ENCODE results near the gene ZNF132.
A peak's percentile ranks its signal among the peaks of the same experiment; 100 is the strongest.

ZNF132 gene

GRCh38 chr19:58386576-58387337 is 53.2 kb downstream of the ZNF132 start, which contains the start of gene RPS5:
Gene RPS5 (plus strand): TSS chr19:58387269. CDS start chr19:58388138, 869 bp downstream.
- TF ChIP-seq, protein P1, sequence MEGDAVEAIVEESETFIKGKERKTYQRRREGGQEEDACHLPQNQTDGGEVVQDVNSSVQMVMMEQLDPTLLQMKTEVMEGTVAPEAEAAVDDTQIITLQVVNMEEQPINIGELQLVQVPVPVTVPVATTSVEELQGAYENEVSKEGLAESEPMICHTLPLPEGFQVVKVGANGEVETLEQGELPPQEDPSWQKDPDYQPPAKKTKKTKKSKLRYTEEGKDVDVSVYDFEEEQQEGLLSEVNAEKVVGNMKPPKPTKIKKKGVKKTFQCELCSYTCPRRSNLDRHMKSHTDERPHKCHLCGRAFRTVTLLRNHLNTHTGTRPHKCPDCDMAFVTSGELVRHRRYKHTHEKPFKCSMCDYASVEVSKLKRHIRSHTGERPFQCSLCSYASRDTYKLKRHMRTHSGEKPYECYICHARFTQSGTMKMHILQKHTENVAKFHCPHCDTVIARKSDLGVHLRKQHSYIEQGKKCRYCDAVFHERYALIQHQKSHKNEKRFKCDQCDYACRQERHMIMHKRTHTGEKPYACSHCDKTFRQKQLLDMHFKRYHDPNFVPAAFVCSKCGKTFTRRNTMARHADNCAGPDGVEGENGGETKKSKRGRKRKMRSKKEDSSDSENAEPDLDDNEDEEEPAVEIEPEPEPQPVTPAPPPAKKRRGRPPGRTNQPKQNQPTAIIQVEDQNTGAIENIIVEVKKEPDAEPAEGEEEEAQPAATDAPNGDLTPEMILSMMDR (IDR thresholded peaks at IDR 0.05; ENCODE audit: extremely low read depth, insufficient read depth, missing control alignments), result no peak
- peak; percentile 99 for DNase-seq (ENCODE audit: low spot score)
- in situ Hi-C loops (cut with MboI; ENCODE audit: low pct_unique_long_range_greater_than_20kb, low sequenced_read_pairs, unreplicated experiment), result no loop called here

DNA sequence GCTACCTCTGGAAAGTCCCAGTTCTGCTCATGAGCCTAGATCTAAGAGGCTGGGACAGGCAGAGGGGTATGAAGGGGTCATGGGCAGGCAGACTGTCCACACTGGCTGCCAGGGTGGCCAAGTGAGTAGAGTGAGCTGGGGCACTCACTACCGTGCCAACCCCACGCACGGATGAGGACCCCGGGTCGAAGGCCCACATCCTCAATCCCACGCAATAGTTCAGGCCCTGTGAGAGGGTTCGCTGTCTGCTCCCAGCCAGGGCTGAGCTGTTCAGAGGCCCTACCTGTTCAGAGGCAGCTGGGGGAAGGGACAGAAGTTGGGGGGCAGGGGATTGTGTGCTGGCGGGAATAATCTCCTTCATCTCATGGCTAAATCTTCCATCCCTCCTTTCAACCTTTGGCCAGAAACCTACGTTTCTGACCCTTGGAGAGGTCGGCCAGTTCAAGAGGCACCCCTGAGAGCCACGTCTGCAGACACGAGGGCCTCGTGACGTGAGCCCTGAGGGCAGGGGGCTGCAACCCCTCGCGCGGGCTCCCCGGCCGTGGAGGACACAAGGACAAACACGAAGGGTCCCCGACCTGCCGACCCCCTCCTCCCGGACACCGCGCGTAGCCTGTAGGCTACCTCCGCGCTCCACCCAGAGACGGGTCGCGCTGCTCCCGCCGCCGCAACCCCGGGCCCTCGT is 53.9 kb downstream of the ZNF132 start:
- TF ChIP-seq, protein P1 (IDR thresholded peaks at IDR 0.05; ENCODE audit: extremely low read depth, insufficient read depth, missing control alignments), result no peak
- DNase-seq (ENCODE audit: low spot score), result no peak
- in situ Hi-C loops (cut with MboI; ENCODE audit: low pct_unique_long_range_greater_than_20kb, low sequenced_read_pairs, unreplicated experiment), result no loop called here

- TF ChIP-seq, protein P1 (IDR thresholded peaks at IDR 0.05; ENCODE audit: extremely low read depth, insufficient read depth, missing control alignments), result no peak
- no peak for DNase-seq (ENCODE audit: low spot score)
- in situ Hi-C loops (cut with MboI; ENCODE audit: low pct_unique_long_range_greater_than_20kb, low sequenced_read_pairs, unreplicated experiment), result no loop called here
Observed at GRCh38 chr19:58385313-58385890, 54.6 kb downstream of the ZNF132 start.

- TF ChIP-seq, protein P1 (IDR thresholded peaks at IDR 0.05; ENCODE audit: extremely low read depth, insufficient read depth, missing control alignments), result no peak
- in situ Hi-C loops (cut with MboI; ENCODE audit: low pct_unique_long_range_greater_than_20kb, low sequenced_read_pairs, unreplicated experiment), result no loop called here
- DNase-seq (ENCODE audit: low spot score), result no peak
Observed at GRCh38 chr19:58382997-58383603, 56.9 kb downstream of the ZNF132 start.
